Measurements from ENCODE around the gene PTPN9. TPM values are rescaled to one million over a fixed set of nuclear protein-coding genes. Genes with fewer than 3 reads are reported as not detected.
A peak's percentile ranks its signal among the peaks of the same experiment; 100 is the strongest.
"Not testable (repeated sequence)": the region's sequence is repeated elsewhere in the genome, so short reads cannot be mapped to it uniquely, and the experiment has no call there.

Gene PTPN9
- total RNA-seq = 35.4 TPM

GRCh38 chr15:75578948-75579920 lies at the start of gene PTPN9:
Gene PTPN9, minus strand, starts transcription at chr15:75579315. Its CDS starts 539 bp downstream, at chr15:75578776.
- peak; percentile 70 for DNase-seq (ENCODE audit: low spot score)

GRCh38 chr15:75625542-75626347 lies 46.6 kb upstream of the PTPN9 start, which contains the start of gene SNUPN:
Gene SNUPN, minus strand, starts transcription at chr15:75625725. Its CDS starts 4,674 bp downstream, at chr15:75621051.
- DNase-seq (ENCODE audit: low spot score) = peak; percentile 94

- DNase-seq (ENCODE audit: low spot score) = no peak
Observed at GRCh38 chr15:75622505-75622904, 43.4 kb upstream of the PTPN9 start.

GRCh38 chr15:75620841-75621391 lies 41.8 kb upstream of the PTPN9 start:
- peak; percentile 71 for DNase-seq (ENCODE audit: low spot score)

GRCh38 chr15:75620058-75620820 lies 41.1 kb upstream of the PTPN9 start:
- no peak for DNase-seq (ENCODE audit: low spot score)

GRCh38 chr15:75616766-75617165 lies 37.7 kb upstream of the PTPN9 start:
- DNase-seq (ENCODE audit: low spot score) = no peak

GRCh38 chr15:75606711-75607699 lies 27.9 kb upstream of the PTPN9 start:
- DNase-seq (ENCODE audit: low spot score) = no peak

GRCh38 chr15:75606026-75606425 lies 26.9 kb upstream of the PTPN9 start:
- no peak for DNase-seq (ENCODE audit: low spot score)

GRCh38 chr15:75599401-75599800 lies 20.3 kb upstream of the PTPN9 start:
- DNase-seq (ENCODE audit: low spot score) = no peak

- no peak for DNase-seq (ENCODE audit: low spot score)
Observed at GRCh38 chr15:75598361-75598760, 19.2 kb upstream of the PTPN9 start.

GRCh38 chr15:75597667-75598341 lies 18.7 kb upstream of the PTPN9 start:
- DNase-seq (ENCODE audit: low spot score) = no peak

GRCh38 chr15:75596703-75597345 lies 17.7 kb upstream of the PTPN9 start:
- no peak for DNase-seq (ENCODE audit: low spot score)

- DNase-seq (ENCODE audit: low spot score) = no peak
Observed at GRCh38 chr15:75594276-75594675, 15.2 kb upstream of the PTPN9 start.

- no peak for DNase-seq (ENCODE audit: low spot score)
Observed at GRCh38 chr15:75591655-75592364, 12.7 kb upstream of the PTPN9 start.

- no peak for DNase-seq (ENCODE audit: low spot score)
Observed at GRCh38 chr15:75590239-75590638, 11.1 kb upstream of the PTPN9 start.

GRCh38 chr15:75589071-75589470 lies 10.0 kb upstream of the PTPN9 start:
- DNase-seq (ENCODE audit: low spot score) = no peak

GRCh38 chr15:75586422-75586821 lies 7.3 kb upstream of the PTPN9 start:
- not testable (repeated sequence) for DNase-seq (ENCODE audit: low spot score)

- DNase-seq (ENCODE audit: low spot score) = no peak
Observed at GRCh38 chr15:75584121-75584520, 5.0 kb upstream of the PTPN9 start.

Data from mucosa of gallbladder (tissue), 1 donor.